ENCODE measurements around the gene SH3BP4. TPM values are rescaled to one million over a fixed set of nuclear protein-coding genes. Genes with fewer than 3 reads are reported as not detected.
A peak's percentile ranks its signal among the peaks of the same experiment; 100 is the strongest.

The SH3BP4 gene
- total RNA-seq, 4 donors from 2014 or later = 29.1 to 57.8 (median 42.6) TPM

DNA sequence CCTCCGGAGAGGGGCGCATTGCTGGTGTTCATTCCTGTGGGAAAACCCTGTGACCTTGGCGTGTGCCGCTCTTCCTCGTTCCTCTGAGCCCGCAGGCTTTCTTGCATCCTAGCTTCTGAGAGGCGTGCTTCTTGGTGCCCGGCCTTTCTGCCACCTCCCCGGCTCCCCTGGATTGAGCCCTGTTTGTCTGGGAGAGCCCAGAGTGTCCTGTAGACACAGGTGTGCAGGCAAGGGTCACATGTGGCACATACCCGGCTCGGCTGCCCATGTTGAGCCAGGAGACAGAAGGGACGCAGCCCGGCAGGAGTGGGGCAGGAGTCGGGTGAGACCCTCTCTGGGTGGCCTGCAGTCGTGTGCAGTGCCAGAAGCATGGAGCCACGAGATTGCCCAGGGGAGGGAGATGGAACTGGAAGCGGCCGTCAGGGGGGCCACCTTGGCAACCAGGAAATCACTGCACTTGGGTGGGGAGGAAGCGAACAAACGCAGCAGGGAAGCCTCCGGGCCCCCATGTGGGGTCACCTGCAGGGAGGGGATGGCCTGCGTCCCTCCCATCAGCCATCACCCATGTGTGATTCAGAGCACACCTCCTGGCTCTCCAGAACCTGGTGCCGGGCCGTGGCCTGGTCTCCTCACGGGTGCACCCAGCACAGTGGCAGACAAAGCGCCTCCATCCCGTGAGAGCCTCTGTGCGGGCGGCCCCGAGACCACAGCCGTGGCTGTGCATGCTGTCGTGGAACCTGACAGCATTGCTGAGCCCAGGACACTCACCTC is 92.9 kb downstream of the SH3BP4 start:
- intact Hi-C loops (cut with DNase I; ENCODE audit: low total_unique reads) = no loop called here
- whole genome bisulfite sequencing, 2 donors = 78 to 85% methylated on average over 30 to 32 of the region's 32 CpGs
- no peak for DNase-seq (ENCODE audit: low spot score in 2 of 2)
- TF ChIP-seq POLR2A (IDR thresholded peaks at IDR 0.05) (no peak), CTCF (IDR thresholded peaks at IDR 0.05) (no peak)
- no peak overlapping the region for H3K4me3 ChIP-seq (ENCODE audit: low read depth, poor library complexity, severe bottlenecking)

GRCh38 chr2:235045336-235045972 is 93.6 kb downstream of the SH3BP4 start:
- intact Hi-C loops (cut with DNase I; ENCODE audit: low total_unique reads) = no loop called here
- 64 to 71% methylated on average over 15 of the region's 15 CpGs for WGBS, 2 donors

DNA sequence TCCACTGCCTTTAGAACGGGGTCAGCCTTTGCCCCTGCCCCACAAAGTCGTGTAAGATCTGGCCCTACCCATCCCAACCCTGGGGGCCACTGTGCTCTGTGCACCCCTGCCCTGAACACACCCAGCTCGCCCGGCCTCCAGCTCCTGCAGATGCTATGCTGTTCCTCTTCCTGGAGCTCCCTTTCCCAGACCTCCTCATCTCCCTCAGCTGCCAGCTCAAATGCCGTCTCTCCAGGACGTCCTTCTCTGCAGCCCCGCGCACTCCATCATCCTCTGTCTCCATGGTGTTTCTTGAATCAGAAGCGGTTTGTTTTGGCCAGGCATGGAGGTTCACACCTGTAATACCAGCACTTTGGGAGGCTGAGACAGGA is 94.1 kb downstream of the SH3BP4 start:
- intact Hi-C loops (cut with DNase I; ENCODE audit: low total_unique reads) = no loop called here
- TF ChIP-seq CTCF (IDR thresholded peaks at IDR 0.05) = no peak
- no peak for TF ChIP-seq POLR2A (IDR thresholded peaks at IDR 0.05)
- 88% methylated on average over 9 of the region's 9 CpGs for WGBS, 2 donors
- no peak overlapping the region for H3K4me3 ChIP-seq (ENCODE audit: low read depth, poor library complexity, severe bottlenecking)
- peak in 1 of 2 donors; percentile 61 for DNase-seq (ENCODE audit: low spot score in 2 of 2)

More at GRCh38 chr2:235045336-235045972, 93.6 kb downstream of the SH3BP4 start:
- no peak overlapping the region for H3K4me3 ChIP-seq (ENCODE audit: low read depth, poor library complexity, severe bottlenecking)
- TF ChIP-seq CTCF (IDR thresholded peaks at IDR 0.05) (no peak), POLR2A (IDR thresholded peaks at IDR 0.05) (no peak)
- no peak for DNase-seq (ENCODE audit: low spot score in 2 of 2)

GRCh38 chr2:235046589-235046988 is 94.8 kb downstream of the SH3BP4 start:
- DNase-seq (ENCODE audit: low spot score in 2 of 2) = peak in 1 of 2 donors; percentile 59
- 89% methylated on average over 5 of the region's 5 CpGs for WGBS, 2 donors
- no peak overlapping the region for H3K4me3 ChIP-seq (ENCODE audit: low read depth, poor library complexity, severe bottlenecking)
- TF ChIP-seq CTCF (IDR thresholded peaks at IDR 0.05) = no peak
- TF ChIP-seq POLR2A (IDR thresholded peaks at IDR 0.05) = no peak
- intact Hi-C loops (cut with DNase I; ENCODE audit: low total_unique reads) = no loop called here

DNA sequence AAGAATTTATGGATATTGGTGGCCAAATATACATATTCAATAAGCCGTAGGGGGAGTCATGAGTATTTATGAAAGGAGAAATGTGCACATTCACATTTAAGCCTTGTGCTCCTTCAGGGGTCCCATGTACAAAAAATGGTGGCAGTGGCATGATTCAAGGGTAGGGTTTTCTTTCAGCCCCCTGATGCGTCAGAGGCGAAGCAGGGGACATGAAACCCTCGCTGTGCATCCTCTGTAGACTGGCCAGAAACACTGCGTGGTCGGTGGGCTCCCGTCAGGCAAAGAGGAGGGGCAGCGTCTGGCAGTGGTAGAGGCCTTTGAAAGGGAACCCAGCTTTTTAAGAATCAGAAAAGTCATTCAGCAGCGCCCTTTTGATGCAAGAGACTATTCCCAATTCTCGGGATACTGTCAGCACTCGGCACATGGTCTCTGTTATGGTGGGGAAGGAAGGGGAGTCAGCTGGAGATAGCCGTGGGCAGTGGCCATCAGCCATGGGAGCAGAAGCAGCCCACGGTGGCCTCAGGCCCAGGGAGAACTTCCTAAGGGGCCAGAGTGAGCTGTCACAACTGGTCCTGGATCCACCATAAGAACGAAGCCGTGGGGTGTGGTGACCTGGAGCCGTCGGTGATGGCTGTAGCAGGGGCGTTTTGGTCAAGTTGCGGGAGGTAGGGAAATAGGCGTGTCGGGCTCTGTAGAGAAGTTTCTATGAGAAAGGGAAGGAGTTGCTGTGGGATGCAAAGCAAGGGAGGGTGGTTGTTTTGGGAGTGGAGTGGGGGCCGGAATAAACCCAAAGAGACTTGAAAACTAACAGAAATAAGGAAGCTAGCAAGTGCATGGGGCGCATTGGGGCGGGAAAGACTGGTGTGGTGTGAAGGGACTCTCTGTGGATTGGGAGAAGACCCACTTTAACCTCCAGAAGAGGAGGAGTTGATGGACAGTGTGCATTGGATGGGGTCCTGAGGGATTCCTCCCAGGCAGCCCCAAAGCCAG is 95.6 kb downstream of the SH3BP4 start:
- no peak for TF ChIP-seq POLR2A (IDR thresholded peaks at IDR 0.05)
- no peak for TF ChIP-seq CTCF (IDR thresholded peaks at IDR 0.05)
- intact Hi-C loops (cut with DNase I; ENCODE audit: low total_unique reads) = no loop called here
- DNase-seq (ENCODE audit: low spot score in 2 of 2) = peak in 1 of 2 donors; percentile 78
- WGBS, 2 donors = 91 to 95% methylated on average over 24 of the region's 24 CpGs
- H3K4me3 ChIP-seq (ENCODE audit: low read depth, poor library complexity, severe bottlenecking) = no peak overlapping the region
